Measurements from ENCODE around the gene SYCP3.

The SYCP3 gene

DNA sequence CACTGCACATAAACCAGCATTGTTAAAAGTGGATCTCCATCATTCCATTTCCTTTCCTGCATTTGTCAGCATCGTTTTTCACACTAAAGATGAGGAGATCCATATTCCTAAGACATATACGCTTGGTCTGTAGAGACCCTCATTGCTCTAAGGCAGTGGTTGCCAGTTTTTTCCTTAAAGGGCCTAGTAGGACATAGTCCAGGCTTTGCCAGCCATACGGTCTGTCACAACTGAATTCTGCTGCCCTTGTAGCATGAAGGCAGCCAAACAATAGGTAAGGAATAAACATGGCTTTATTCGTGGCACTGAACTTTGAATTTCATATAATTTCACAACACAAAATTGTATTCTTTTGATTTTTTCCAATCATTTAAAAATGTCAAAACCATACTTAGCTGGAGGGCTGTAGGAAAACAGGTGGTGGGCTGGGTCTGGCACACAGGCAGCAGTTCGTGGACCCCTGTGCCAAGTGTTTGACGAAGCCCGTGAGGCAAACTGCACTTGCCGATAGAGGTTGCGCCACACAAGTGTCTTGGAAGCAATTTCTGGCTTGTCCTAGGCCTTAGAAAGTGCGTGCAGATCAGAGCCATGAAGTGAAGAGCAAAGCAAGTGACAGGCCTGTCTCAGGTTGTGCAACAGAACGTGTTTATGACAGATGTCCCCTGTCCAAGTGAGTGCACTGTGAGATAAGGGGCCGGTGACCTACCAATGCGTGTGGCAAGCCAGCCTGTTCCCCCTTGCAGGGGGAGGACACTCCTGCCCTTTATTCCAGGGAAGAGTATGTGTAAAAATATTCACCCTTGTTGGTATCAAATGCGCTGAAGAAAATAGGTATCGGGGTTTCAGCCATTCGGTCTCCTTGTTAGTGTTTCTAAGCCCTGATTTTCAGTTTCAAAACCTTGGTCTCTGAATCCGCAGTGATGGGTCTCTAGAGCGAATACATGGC is 42.7 kb downstream of the SYCP3 start:
- DNase-seq (ENCODE audit: low spot score), result peak; percentile 2
- POLR2A ChIA-PET (ENCODE audit: low non-redundant PET), result no interaction called here
- CTCF ChIA-PET, result no interaction called here
- peak overlapping the region; percentile 77; the same call in 1 of the 2 replicates for H3K27ac ChIP-seq
- TF ChIP-seq, protein P1, sequence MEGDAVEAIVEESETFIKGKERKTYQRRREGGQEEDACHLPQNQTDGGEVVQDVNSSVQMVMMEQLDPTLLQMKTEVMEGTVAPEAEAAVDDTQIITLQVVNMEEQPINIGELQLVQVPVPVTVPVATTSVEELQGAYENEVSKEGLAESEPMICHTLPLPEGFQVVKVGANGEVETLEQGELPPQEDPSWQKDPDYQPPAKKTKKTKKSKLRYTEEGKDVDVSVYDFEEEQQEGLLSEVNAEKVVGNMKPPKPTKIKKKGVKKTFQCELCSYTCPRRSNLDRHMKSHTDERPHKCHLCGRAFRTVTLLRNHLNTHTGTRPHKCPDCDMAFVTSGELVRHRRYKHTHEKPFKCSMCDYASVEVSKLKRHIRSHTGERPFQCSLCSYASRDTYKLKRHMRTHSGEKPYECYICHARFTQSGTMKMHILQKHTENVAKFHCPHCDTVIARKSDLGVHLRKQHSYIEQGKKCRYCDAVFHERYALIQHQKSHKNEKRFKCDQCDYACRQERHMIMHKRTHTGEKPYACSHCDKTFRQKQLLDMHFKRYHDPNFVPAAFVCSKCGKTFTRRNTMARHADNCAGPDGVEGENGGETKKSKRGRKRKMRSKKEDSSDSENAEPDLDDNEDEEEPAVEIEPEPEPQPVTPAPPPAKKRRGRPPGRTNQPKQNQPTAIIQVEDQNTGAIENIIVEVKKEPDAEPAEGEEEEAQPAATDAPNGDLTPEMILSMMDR (conservative IDR thresholded peaks at IDR 0.05; ENCODE audit: low read depth), result no peak

DNA sequence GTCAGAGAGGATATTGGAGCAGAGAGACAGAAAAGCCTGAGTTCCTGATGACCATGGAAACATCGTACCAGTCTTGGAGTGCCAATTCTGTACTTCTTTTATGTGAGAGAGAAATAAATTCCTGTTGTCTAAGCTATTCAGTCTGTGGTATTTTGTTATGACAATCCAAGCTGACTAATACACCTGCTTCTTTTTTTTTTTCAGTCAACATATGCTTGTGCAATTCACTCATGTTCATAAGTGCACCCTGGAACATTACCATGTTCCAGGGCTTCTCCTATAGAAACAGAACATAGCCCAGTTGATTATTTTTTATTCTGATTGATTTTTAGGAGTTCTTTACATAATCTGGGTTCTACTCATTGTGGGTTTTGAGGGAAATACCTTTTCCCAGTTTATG is 43.6 kb downstream of the SYCP3 start:
- TF ChIP-seq, protein P1 (conservative IDR thresholded peaks at IDR 0.05; ENCODE audit: low read depth), result no peak
- POLR2A ChIA-PET (ENCODE audit: low non-redundant PET), result no interaction called here
- DNase-seq (ENCODE audit: low spot score), result peak; percentile 8
- H3K27ac ChIP-seq, result no peak overlapping the region
- CTCF ChIA-PET, result no interaction called here

DNA sequence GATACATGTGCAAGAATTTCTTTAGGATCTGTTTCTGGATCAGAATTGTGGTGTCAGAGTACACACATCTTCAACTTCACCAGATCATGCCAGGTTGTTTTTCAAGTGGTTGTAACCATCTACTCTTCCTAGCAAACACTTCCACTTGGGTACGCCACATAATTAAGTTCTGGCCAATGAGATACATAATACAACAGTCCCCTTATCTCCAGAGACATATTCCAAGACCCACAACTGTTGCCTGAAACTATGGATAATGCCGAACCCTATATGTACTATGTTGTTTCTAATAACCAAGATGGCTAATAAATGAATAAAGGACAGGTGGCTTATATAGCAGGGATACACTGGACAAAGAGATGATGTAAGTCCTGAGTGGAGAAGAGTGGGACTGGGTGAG is 44.3 kb downstream of the SYCP3 start:
- no peak overlapping the region for H3K27ac ChIP-seq
- DNase-seq (ENCODE audit: low spot score), result no peak
- POLR2A ChIA-PET (ENCODE audit: low non-redundant PET), result no interaction called here
- TF ChIP-seq, protein P1 (conservative IDR thresholded peaks at IDR 0.05; ENCODE audit: low read depth), result no peak
- CTCF ChIA-PET, result no interaction called here

DNA sequence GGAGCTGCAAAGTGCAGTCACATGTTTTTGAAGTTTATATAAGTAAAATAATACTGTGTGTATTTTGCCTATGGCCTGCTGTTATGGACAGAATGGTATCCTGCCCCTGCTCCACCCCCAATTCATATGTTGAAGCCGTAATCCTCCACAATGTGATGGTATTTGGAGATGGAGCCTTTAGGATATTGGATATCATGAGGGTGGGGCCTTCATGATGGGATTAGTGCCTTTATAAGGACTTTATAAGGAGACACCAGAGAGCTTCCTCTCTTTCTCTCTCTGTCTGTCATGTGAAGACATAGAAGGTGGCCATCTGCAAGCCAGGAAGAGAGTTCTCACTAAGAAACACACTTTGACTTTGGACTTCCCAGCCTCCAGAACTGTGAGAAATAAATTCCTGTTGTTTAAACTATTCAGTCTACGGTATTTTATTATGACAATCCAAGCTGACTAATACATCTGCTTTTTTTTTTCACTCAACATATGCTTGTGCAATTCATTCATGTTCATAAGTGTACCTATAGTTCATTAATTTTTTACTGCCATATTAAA is 44.9 kb downstream of the SYCP3 start:
- CTCF ChIA-PET, result no interaction called here
- no peak for DNase-seq (ENCODE audit: low spot score)
- POLR2A ChIA-PET (ENCODE audit: low non-redundant PET), result no interaction called here

DNA sequence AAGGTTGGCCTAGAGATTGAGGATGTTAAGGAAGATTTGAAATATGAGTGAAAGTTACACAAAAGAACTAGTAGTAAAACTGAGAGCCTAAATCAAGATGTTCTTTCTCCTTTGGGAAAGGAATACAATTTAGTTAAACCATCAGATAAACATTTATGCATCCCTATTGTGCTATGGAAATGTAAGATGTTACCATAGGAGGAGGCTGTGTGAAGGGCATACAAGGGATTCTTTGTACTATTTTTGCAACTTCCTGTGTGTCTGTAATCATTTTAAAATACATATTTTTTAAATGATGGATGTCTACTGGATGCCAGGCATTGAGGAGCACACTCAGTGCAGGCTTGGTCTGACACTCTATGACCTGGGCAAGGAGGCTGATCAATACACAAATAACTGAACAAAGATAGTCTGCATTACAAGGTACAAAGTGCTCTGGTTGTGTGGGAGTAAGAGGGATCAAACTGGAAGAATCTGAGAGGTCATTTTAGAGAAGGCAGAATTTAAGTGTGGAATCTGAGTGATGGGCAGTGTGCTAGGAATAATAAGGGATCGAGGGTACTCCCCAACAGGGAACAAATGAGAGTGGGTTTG is 47.7 kb downstream of the SYCP3 start:
- POLR2A ChIA-PET (ENCODE audit: low non-redundant PET), result no interaction called here
- TF ChIP-seq, protein P1 (conservative IDR thresholded peaks at IDR 0.05; ENCODE audit: low read depth), result no peak
- CTCF ChIA-PET, result no interaction called here
- no peak overlapping the region for H3K27ac ChIP-seq
- DNase-seq (ENCODE audit: low spot score), result no peak

More for the DNA sequence above, 44.9 kb downstream of the SYCP3 start:
- TF ChIP-seq, protein P1 (conservative IDR thresholded peaks at IDR 0.05; ENCODE audit: low read depth), result no peak
- H3K27ac ChIP-seq, result no peak overlapping the region

DNA sequence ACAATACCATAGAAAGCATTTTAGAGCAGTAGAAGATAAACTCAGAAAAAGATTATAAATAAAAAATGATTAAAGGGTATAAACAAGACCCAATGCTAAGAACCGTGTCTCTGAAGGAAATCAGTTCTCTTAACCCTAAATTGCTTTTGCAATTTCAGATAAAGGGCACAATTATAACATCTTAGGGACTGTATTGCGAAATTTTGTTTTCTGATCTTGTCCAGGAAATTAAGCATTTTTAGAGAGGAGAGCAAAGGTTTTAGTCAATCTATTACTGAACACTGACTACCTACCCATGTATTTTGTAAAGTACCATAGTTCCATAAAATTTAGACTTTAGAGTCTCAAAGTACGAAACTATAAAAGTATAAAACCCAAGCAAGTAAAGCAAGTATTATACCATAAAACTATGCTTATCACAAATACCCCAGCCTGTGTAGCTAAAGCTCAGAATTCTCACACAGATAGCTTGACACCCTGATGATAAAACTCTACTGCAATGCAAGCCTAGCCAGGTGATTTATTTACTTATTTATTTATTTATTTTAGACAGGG is 48.6 kb downstream of the SYCP3 start:
- POLR2A ChIA-PET (ENCODE audit: low non-redundant PET), result no interaction called here
- no peak overlapping the region for H3K27ac ChIP-seq
- TF ChIP-seq, protein P1 (conservative IDR thresholded peaks at IDR 0.05; ENCODE audit: low read depth), result no peak
- DNase-seq (ENCODE audit: low spot score), result no peak
- CTCF ChIA-PET, result no interaction called here

Measured in RWPE1 (cell line).